Panc1 (cell line): Measurements from ENCODE around the gene RPGRIP1. TPM values are rescaled to one million over a fixed set of nuclear protein-coding genes. Genes with fewer than 3 reads are reported as not detected.
"Not testable (repeated sequence)": the region's sequence is repeated elsewhere in the genome, so short reads cannot be mapped to it uniquely, and the experiment has no call there.

Experiments
- ATAC-seq: fragments of 200-7000 bp; cut with Tn5 transposase; 2 replicates; pipeline ENCODE4 v1.9.1; 2020; ENCODE audit warnings: mild to moderate bottlenecking, moderate library complexity
- BruUV-seq: library from RNA; stranded (reverse); fragments of 400-500 nt; replicated peaks from 2 replicates; lab custom pipeline; 2021; lab: Mats Ljungman, UMichigan
- CTCF ChIA-PET: fragments of 300-600 bp; sonication (Branson Sonifier 250); formaldehyde crosslinking; loops from one replicate; lab custom pipeline; 2022; ENCODE audit warnings: antibody characterized with exemption; lab: Charles Lee
- POLR2A ChIA-PET: fragments of 300-600 bp; sonication (Branson Sonifier 250); formaldehyde crosslinking; loops from one replicate; lab custom pipeline; 2022; ENCODE audit warnings: antibody characterized with exemption; lab: Charles Lee
- DNase-seq: peaks from one replicate; pipeline ENCODE4 v3.0.0-alpha.2; 2010; ENCODE audit warnings: low read depth, low spot score
- H3K27ac ChIP-seq: 2 replicates; pipeline ENCODE4 v1.5.1; 2011; ENCODE audit warnings: mild to moderate bottlenecking, low read length, inconsistent platforms
- H3K27me3 ChIP-seq: fragments of 200-500 bp; sonication (Bioruptor generic); 2 replicates; pipeline ENCODE4 v1.6.0; 2014; ENCODE audit warnings: low read length, inconsistent platforms; ENCODE audit not compliant: control insufficient read depth, insufficient read depth
- H3K36me3 ChIP-seq: fragments of 200-500 bp; sonication (Bioruptor generic); 2 replicates; pipeline ENCODE4 v1.5.1; 2014; ENCODE audit warnings: inconsistent platforms, mild to moderate bottlenecking, low read length, moderate library complexity; ENCODE audit not compliant: control insufficient read depth, insufficient read depth
- H3K4me1 ChIP-seq: 2 replicates; pipeline ENCODE4 v1.5.1; 2011; ENCODE audit warnings: inconsistent platforms, mild to moderate bottlenecking, low read length, moderate library complexity; ENCODE audit not compliant: control insufficient read depth, insufficient read depth
- H3K4me3 ChIP-seq, 2 experiments: 2 replicates each; pipeline ENCODE4 v1.5.1; 2011 to 2012; ENCODE audit warnings: low read depth in 2 of 2, low read length in 2 of 2, mild to moderate bottlenecking in 2 of 2, inconsistent platforms in 1 of 2, moderate library complexity in 1 of 2
- H3K9me3 ChIP-seq: fragments of 200-500 bp; sonication (Bioruptor generic); 2 replicates; pipeline ENCODE4 v1.5.1; 2014; ENCODE audit warnings: low read depth, mild to moderate bottlenecking, inconsistent platforms, low read length, moderate library complexity; ENCODE audit not compliant: control insufficient read depth, insufficient read depth
- CTCF ChIP-seq: fragments of 450-650 bp; IDR thresholded peaks from 2 replicates; pipeline ENCODE4 v1.5.1; 2017; ENCODE audit warnings: mild to moderate bottlenecking
- POLR2AphosphoS5 ChIP-seq: IDR thresholded peaks from 2 replicates; pipeline ENCODE4 v1.6.1; 2012; ENCODE audit warnings: mild to moderate bottlenecking, low read depth, low read length, moderate library complexity
- REST ChIP-seq, 2 experiments: IDR thresholded peaks; 2 replicates each; pipeline ENCODE4 v1.6.1; 2011 to 2012; ENCODE audit warnings: low read depth in 2 of 2, control low read depth in 1 of 2, low read length in 1 of 2, mild to moderate bottlenecking in 1 of 2, moderate library complexity in 1 of 2; ENCODE audit not compliant: insufficient read depth in 1 of 2
- SIN3A ChIP-seq: IDR thresholded peaks from 2 replicates; pipeline ENCODE4 v1.6.1; 2012; ENCODE audit warnings: low read depth, mild to moderate bottlenecking, low read length, moderate library complexity, borderline replicate concordance; ENCODE audit not compliant: insufficient read depth
- TCF7L2 ChIP-seq: IDR thresholded peaks from 2 replicates; pipeline ENCODE4 v1.6.1; 2011; ENCODE audit warnings: mild to moderate bottlenecking, low read depth, low read length, inconsistent platforms
- in situ Hi-C: cut with HindIII; loops from 2 replicates; pipeline ENCODE4 v1.10.0; 2016; ENCODE audit warnings: low sequenced_read_pairs, low pct_unique_long_range_greater_than_20kb
- intact Hi-C: fragments of 100-400 bp; cut with micrococcal nuclease; formaldehyde crosslinking; loops from one replicate; pipeline ENCODE4 v1.10.0; 2022; ENCODE audit not compliant: unreplicated experiment
- total RNA-seq: library from RNA; stranded (reverse); gene quantifications from one replicate; pipeline ENCODE4 v1.2.1, GENCODE V29; 2021; ENCODE audit not compliant: unreplicated experiment

RPGRIP1 gene
- total RNA-seq, 1 experiment from 2014 or later: 0.28 TPM

- DNase-seq (no peak), ATAC-seq (no peak)
- Histone ChIP-seq H3K4me1 (no peaks in the 10 kb centered on the region), H3K27me3 (no peaks in the 10 kb centered on the region), H3K27ac (no peak overlapping the region), H3K9me3 (no peaks in the 10 kb centered on the region), H3K36me3 (no peaks in the 10 kb centered on the region), H3K4me3 (no peak overlapping the region)
- TF ChIP-seq POLR2AphosphoS5 (no peak), REST (IDR thresholded peaks at IDR 0.05; ENCODE audit: insufficient read depth in 1 of 2, low read depth in 2 of 2, low read length in 1 of 2) (no peak), SIN3A (no peak), TCF7L2 (no peak), CTCF (no peak)
- CTCF ChIA-PET: interaction anchor here (0.6 kb wide), 1 partner anchor 11 kb away, joined by 3 read pairs; no protein-coding TSS in a partner anchor
- no TSS peak for BruUV-seq
- in situ Hi-C loops: no loop called here
- intact Hi-C loops: no loop called here
- POLR2A ChIA-PET: interaction anchor here (0.7 kb wide), 1 partner anchor 9 kb away, joined by 3 read pairs; no protein-coding TSS in a partner anchor
Observed at GRCh38 chr14:21302013-21302835, 22.3 kb downstream of the RPGRIP1 start.

GRCh38 chr14:21302836-21303140 lies 22.9 kb downstream of the RPGRIP1 start:
- POLR2A ChIA-PET: interaction anchor here (0.7 kb wide), 1 partner anchor 9 kb away, joined by 3 read pairs; no protein-coding TSS in a partner anchor
- CTCF ChIA-PET, H3K4me3 ChIP-seq, H3K27me3 ChIP-seq, intact Hi-C loops, H3K4me1 ChIP-seq, in situ Hi-C loops, DNase-seq, H3K36me3 ChIP-seq, BruUV-seq, H3K27ac ChIP-seq, H3K9me3 ChIP-seq, ATAC-seq: not testable (repeated sequence)

- intact Hi-C loops (no loop called here), in situ Hi-C loops (no loop called here)
- ATAC-seq (no peak), DNase-seq (no peak)
- no peaks in the 10 kb centered on the region for H3K9me3 ChIP-seq
- BruUV-seq: no TSS peak
- H3K27ac ChIP-seq: no peak overlapping the region
- H3K27me3 ChIP-seq: no peaks in the 10 kb centered on the region
- H3K4me1 ChIP-seq: no peaks in the 10 kb centered on the region
- ChIA-PET CTCF (no interaction called here), POLR2A (no interaction called here)
- no peak overlapping the region for H3K4me3 ChIP-seq
- H3K36me3 ChIP-seq: no peaks in the 10 kb centered on the region
- no peak for TF ChIP-seq CTCF
- no peak for TF ChIP-seq SIN3A
- no peak for TF ChIP-seq REST (IDR thresholded peaks at IDR 0.05; ENCODE audit: insufficient read depth in 1 of 2, low read depth in 2 of 2, low read length in 1 of 2)
- no peak for TF ChIP-seq TCF7L2
- TF ChIP-seq POLR2AphosphoS5: no peak
Observed at GRCh38 chr14:21307637-21308036, 27.8 kb downstream of the RPGRIP1 start.
